Colon (tissue), 2 donors: ENCODE results near the gene CSK.
"Not testable (repeated sequence)": the region's sequence is repeated elsewhere in the genome, so short reads cannot be mapped to it uniquely, and the experiment has no call there.

Experiments used
- FAIRE-seq: peaks from 2 replicates; lab custom pipeline; 2012; peaks lifted over from hg19 to GRCh38; lab: Jason Lieb, UNC
- donor health status: control.
- donor health status: control.

CSK gene

GRCh38 chr15:74781431-74782258, at the start of gene CSK:
Gene CSK, plus strand, starts transcription at chr15:74782080. Its CDS starts 16,218 bp downstream, at chr15:74798298.
- no peak for FAIRE-seq

GRCh38 chr15:74732846-74733245, 49.0 kb upstream of the CSK start:
- FAIRE-seq = no peak

- FAIRE-seq = no peak
Observed at GRCh38 chr15:74733269-74733668, 48.6 kb upstream of the CSK start.

GRCh38 chr15:74735305-74735704, 46.6 kb upstream of the CSK start:
- FAIRE-seq = no peak

GRCh38 chr15:74738239-74738638, 43.6 kb upstream of the CSK start:
- FAIRE-seq = not testable (repeated sequence)

GRCh38 chr15:74742422-74742821, 39.5 kb upstream of the CSK start:
- FAIRE-seq = no peak

- no peak for FAIRE-seq
Observed at GRCh38 chr15:74746389-74746788, 35.5 kb upstream of the CSK start.

GRCh38 chr15:74748322-74748946, 33.4 kb upstream of the CSK start, which contains the start of gene CYP1A2:
Gene CYP1A2, plus strand, starts transcription at chr15:74748845. Its CDS starts 894 bp downstream, at chr15:74749739.
- no peak for FAIRE-seq

- FAIRE-seq = no peak
Observed at GRCh38 chr15:74749832-74750231, 32.0 kb upstream of the CSK start.

- no peak for FAIRE-seq
Observed at GRCh38 chr15:74750751-74751150, 31.1 kb upstream of the CSK start.

- FAIRE-seq = no peak
Observed at GRCh38 chr15:74752011-74752410, 29.9 kb upstream of the CSK start.

GRCh38 chr15:74752531-74752930, 29.3 kb upstream of the CSK start:
- FAIRE-seq = no peak

GRCh38 chr15:74754593-74755215, 27.2 kb upstream of the CSK start:
- FAIRE-seq = no peak

GRCh38 chr15:74758736-74759135, 23.1 kb upstream of the CSK start:
- no peak for FAIRE-seq

- FAIRE-seq = no peak
Observed at GRCh38 chr15:74762791-74763150, 19.1 kb upstream of the CSK start.

- FAIRE-seq = no peak
Observed at GRCh38 chr15:74763416-74763815, 18.5 kb upstream of the CSK start.

GRCh38 chr15:74767167-74768098, 14.4 kb upstream of the CSK start:
- no peak for FAIRE-seq

GRCh38 chr15:74768099-74768770, 13.6 kb upstream of the CSK start:
- FAIRE-seq = no peak

GRCh38 chr15:74768771-74769342, 13.0 kb upstream of the CSK start:
- FAIRE-seq = no peak

- FAIRE-seq = no peak
Observed at GRCh38 chr15:74769463-74770025, 12.3 kb upstream of the CSK start.
